DND-41 (cell line): ENCODE results near the gene FLACC1.

Experiments used
- ATAC-seq: fragments of 200-7000 bp; cut with Tn5 transposase; 3 replicates; pipeline ENCODE4 v1.9.1; 2021; ENCODE audit warnings: low read depth; ENCODE audit not compliant: insufficient read depth
- DNase-seq: peaks from one replicate; pipeline ENCODE4 v3.0.0-alpha.2; 2020
- H2AFZ ChIP-seq: 2 replicates; pipeline ENCODE4 v1.6.0; 2012; ENCODE audit warnings: low read depth, low read length
- H3K27ac ChIP-seq: 2 replicates; pipeline ENCODE4 v1.5.1; 2012; ENCODE audit warnings: low read length, inconsistent platforms
- H3K27me3 ChIP-seq: fragments of 200-600 bp; sonication (generic); 2 replicates; pipeline ENCODE4 v1.6.0; 2012; ENCODE audit warnings: low read length, mild to moderate bottlenecking, inconsistent platforms; ENCODE audit not compliant: insufficient read depth, poor library complexity
- H3K36me3 ChIP-seq: 2 replicates; pipeline ENCODE4 v1.5.1; 2012; ENCODE audit warnings: low read length, inconsistent platforms; ENCODE audit not compliant: insufficient read depth
- H3K4me1 ChIP-seq: 2 replicates; pipeline ENCODE4 v1.5.1; 2012; ENCODE audit warnings: mild to moderate bottlenecking, low read length; ENCODE audit not compliant: insufficient read depth
- H3K4me2 ChIP-seq: 2 replicates; pipeline ENCODE4 v1.6.0; 2012; ENCODE audit warnings: mild to moderate bottlenecking, moderate library complexity, low read length, inconsistent platforms; ENCODE audit not compliant: insufficient read depth
- H3K4me3 ChIP-seq, 2 experiments: fragments of 200-600 bp in 1 of 2; shearing (Covaris generic) in 1 of 2; 2 replicates each; pipeline ENCODE4 v1.5.1; 2012 to 2016; ENCODE audit warnings: inconsistent platforms in 2 of 2, low read length in 2 of 2, mild to moderate bottlenecking in 2 of 2, low read depth in 1 of 2, moderate library complexity in 1 of 2
- H3K79me2 ChIP-seq: 2 replicates; pipeline ENCODE4 v1.6.0; 2012; ENCODE audit warnings: low read length, inconsistent platforms; ENCODE audit not compliant: insufficient read depth
- H3K9ac ChIP-seq: 2 replicates; pipeline ENCODE4 v1.6.0; 2012; ENCODE audit warnings: low read depth, mild to moderate bottlenecking, inconsistent platforms, low read length, moderate library complexity
- H3K9me3 ChIP-seq: 2 replicates; pipeline ENCODE4 v1.5.1; 2012; ENCODE audit warnings: low read length, moderate library complexity, mild to moderate bottlenecking, inconsistent platforms; ENCODE audit not compliant: insufficient read depth, severe bottlenecking
- H4K20me1 ChIP-seq: 2 replicates; pipeline ENCODE4 v1.6.0; 2012; ENCODE audit warnings: low read length; ENCODE audit not compliant: insufficient read depth
- EZH2 ChIP-seq: IDR thresholded peaks from 3 replicates; pipeline ENCODE4 v1.6.1; 2012; ENCODE audit warnings: borderline replicate concordance, low read depth, mild to moderate bottlenecking, moderate library complexity, low read length, inconsistent platforms; ENCODE audit not compliant: severe bottlenecking
- TF ChIP-seq, protein P1 (sequence below): IDR thresholded peaks from 2 replicates; pipeline ENCODE4 v1.5.1; 2012; ENCODE audit warnings: borderline replicate concordance, low read length, moderate library complexity, mild to moderate bottlenecking; ENCODE audit not compliant: poor library complexity, severe bottlenecking; ENCODE audit errors: extremely low read depth

Gene FLACC1

GRCh38 chr2:201267278-201268030 is 89.7 kb downstream of the FLACC1 start:
- no peak for TF ChIP-seq EZH2
- TF ChIP-seq, protein P1, sequence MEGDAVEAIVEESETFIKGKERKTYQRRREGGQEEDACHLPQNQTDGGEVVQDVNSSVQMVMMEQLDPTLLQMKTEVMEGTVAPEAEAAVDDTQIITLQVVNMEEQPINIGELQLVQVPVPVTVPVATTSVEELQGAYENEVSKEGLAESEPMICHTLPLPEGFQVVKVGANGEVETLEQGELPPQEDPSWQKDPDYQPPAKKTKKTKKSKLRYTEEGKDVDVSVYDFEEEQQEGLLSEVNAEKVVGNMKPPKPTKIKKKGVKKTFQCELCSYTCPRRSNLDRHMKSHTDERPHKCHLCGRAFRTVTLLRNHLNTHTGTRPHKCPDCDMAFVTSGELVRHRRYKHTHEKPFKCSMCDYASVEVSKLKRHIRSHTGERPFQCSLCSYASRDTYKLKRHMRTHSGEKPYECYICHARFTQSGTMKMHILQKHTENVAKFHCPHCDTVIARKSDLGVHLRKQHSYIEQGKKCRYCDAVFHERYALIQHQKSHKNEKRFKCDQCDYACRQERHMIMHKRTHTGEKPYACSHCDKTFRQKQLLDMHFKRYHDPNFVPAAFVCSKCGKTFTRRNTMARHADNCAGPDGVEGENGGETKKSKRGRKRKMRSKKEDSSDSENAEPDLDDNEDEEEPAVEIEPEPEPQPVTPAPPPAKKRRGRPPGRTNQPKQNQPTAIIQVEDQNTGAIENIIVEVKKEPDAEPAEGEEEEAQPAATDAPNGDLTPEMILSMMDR: no peak
- ATAC-seq: no peak
- no peak overlapping the region for H3K27ac ChIP-seq
- no peak for DNase-seq
- no peaks in the 10 kb centered on the region for H3K9me3 ChIP-seq
- H3K4me3 ChIP-seq: no peak overlapping the region
- peaks cover 36% of the 10 kb centered on the region for H3K4me1 ChIP-seq
- H3K27me3 ChIP-seq: no peaks in the 10 kb centered on the region
- no peak overlapping the region for H3K9ac ChIP-seq
- H4K20me1 ChIP-seq: peaks cover 72% of the 10 kb centered on the region
- peaks cover 99% of the 10 kb centered on the region for H3K79me2 ChIP-seq
- H2AFZ ChIP-seq: no peak overlapping the region
- peaks cover 68% of the 10 kb centered on the region for H3K36me3 ChIP-seq
- peak overlapping the region; percentile 8; the same call in 1 of the 2 replicates for H3K4me2 ChIP-seq

GRCh38 chr2:201266629-201267028 is 90.5 kb downstream of the FLACC1 start:
- Histone ChIP-seq H3K4me1 (peaks cover 43% of the 10 kb centered on the region), H3K79me2 (peaks cover 99% of the 10 kb centered on the region), H2AFZ (no peak overlapping the region), H3K4me2 (no peak overlapping the region), H3K36me3 (peaks cover 60% of the 10 kb centered on the region), H3K27me3 (no peaks in the 10 kb centered on the region), H3K27ac (peak overlapping the region; percentile 51), H3K9ac (no peak overlapping the region), H4K20me1 (peaks cover 66% of the 10 kb centered on the region), H3K9me3 (no peaks in the 10 kb centered on the region), H3K4me3 (no peak overlapping the region)
- ATAC-seq (no peak), DNase-seq (no peak)
- TF ChIP-seq EZH2: no peak
- TF ChIP-seq, protein P1: no peak

- Histone ChIP-seq H3K4me1 (peaks cover 61% of the 10 kb centered on the region), H3K4me2 (peak overlapping the region; percentile 83), H3K9me3 (no peaks in the 10 kb centered on the region), H3K27me3 (no peaks in the 10 kb centered on the region), H2AFZ (no peak overlapping the region), H3K36me3 (peaks cover 40% of the 10 kb centered on the region), H4K20me1 (peaks cover 59% of the 10 kb centered on the region), H3K4me3 (no peak overlapping the region), H3K79me2 (peaks cover 99% of the 10 kb centered on the region), H3K27ac (peak overlapping the region; percentile 48), H3K9ac (0 out of 2 replicates have a peak overlapping the region, but pooled peaks have one; percentile 8)
- ATAC-seq (no peak), DNase-seq (peak; percentile 40)
- no peak for TF ChIP-seq EZH2
- TF ChIP-seq, protein P1: no peak
Observed at GRCh38 chr2:201264472-201265173, 92.5 kb downstream of the FLACC1 start.
